ENCODE results near the gene GCC2. TPM values are rescaled to one million over a fixed set of nuclear protein-coding genes. Genes with fewer than 3 reads are reported as not detected.

GCC2 gene
- total RNA-seq, 6 experiments from 2014 or later, result 31.5 to 39.5 (median 32.8) TPM

GRCh38 chr2:108454440-108454839 is 5.4 kb downstream of the GCC2 start:
- H3K9me3 Mint-ChIP-seq, result peaks cover 10% of the 10 kb centered on the region
- H3K4me1 Mint-ChIP-seq (ENCODE audit: low read depth), result peaks cover 23% of the 10 kb centered on the region
- peaks cover 66% of the 10 kb centered on the region for H3K36me3 Mint-ChIP-seq (ENCODE audit: low read depth)
- H3K27me3 Mint-ChIP-seq (ENCODE audit: insufficient read depth), result no peaks in the 10 kb centered on the region
- H3K27ac Mint-ChIP-seq, result no peak overlapping the region
- no peak for TF ChIP-seq CTCF (IDR thresholded peaks at IDR 0.05)
- DNase-seq, result no peak
- no peak overlapping the region for H3K4me3 Mint-ChIP-seq

GRCh38 chr2:108455571-108455970 is 6.6 kb downstream of the GCC2 start:
- TF ChIP-seq CTCF (IDR thresholded peaks at IDR 0.05), result no peak
- peaks cover 23% of the 10 kb centered on the region for H3K4me1 Mint-ChIP-seq (ENCODE audit: low read depth)
- peaks cover 10% of the 10 kb centered on the region for H3K9me3 Mint-ChIP-seq
- no peaks in the 10 kb centered on the region for H3K27me3 Mint-ChIP-seq (ENCODE audit: insufficient read depth)
- no peak for DNase-seq
- no peak overlapping the region for H3K4me3 Mint-ChIP-seq
- H3K36me3 Mint-ChIP-seq (ENCODE audit: low read depth), result peaks cover 74% of the 10 kb centered on the region
- no peak overlapping the region for H3K27ac Mint-ChIP-seq

- no peak overlapping the region for H3K27ac Mint-ChIP-seq
- peaks cover 17% of the 10 kb centered on the region for H3K4me1 Mint-ChIP-seq (ENCODE audit: low read depth)
These were observed 9.1 kb downstream of the GCC2 start for GRCh38 chr2:108458082-108458481.

GRCh38 chr2:108459441-108459840 is 10.4 kb downstream of the GCC2 start:
- Mint-ChIP-seq H3K4me3 (no peak overlapping the region), H3K4me1 (ENCODE audit: low read depth) (peaks cover 13% of the 10 kb centered on the region), H3K27me3 (ENCODE audit: insufficient read depth) (no peaks in the 10 kb centered on the region), H3K36me3 (ENCODE audit: low read depth) (peaks cover 75% of the 10 kb centered on the region), H3K9me3 (peaks cover 10% of the 10 kb centered on the region), H3K27ac (no peak overlapping the region)
- no peak for TF ChIP-seq CTCF (IDR thresholded peaks at IDR 0.05)
- DNase-seq, result no peak

More at GRCh38 chr2:108458082-108458481, 9.1 kb downstream of the GCC2 start:
- H3K36me3 Mint-ChIP-seq (ENCODE audit: low read depth), result peaks cover 80% of the 10 kb centered on the region
- peaks cover 10% of the 10 kb centered on the region for H3K9me3 Mint-ChIP-seq
- no peak overlapping the region for H3K4me3 Mint-ChIP-seq
- no peaks in the 10 kb centered on the region for H3K27me3 Mint-ChIP-seq (ENCODE audit: insufficient read depth)
- no peak for TF ChIP-seq CTCF (IDR thresholded peaks at IDR 0.05)
- DNase-seq, result no peak

- Mint-ChIP-seq H3K4me1 (ENCODE audit: low read depth) (peaks cover 11% of the 10 kb centered on the region), H3K27ac (no peak overlapping the region), H3K9me3 (peaks cover 10% of the 10 kb centered on the region), H3K27me3 (ENCODE audit: insufficient read depth) (peaks cover 1% of the 10 kb centered on the region; the same call in 1 of the 2 replicates), H3K4me3 (no peak overlapping the region), H3K36me3 (ENCODE audit: low read depth) (peaks cover 75% of the 10 kb centered on the region)
- DNase-seq, result no peak
- TF ChIP-seq CTCF (IDR thresholded peaks at IDR 0.05), result no peak
These were observed 11.5 kb downstream of the GCC2 start for GRCh38 chr2:108460345-108461037.
